Measurements from ENCODE around the gene ALDH1L1. TPM values are rescaled to one million over a fixed set of nuclear protein-coding genes. Genes with fewer than 3 reads are reported as not detected.

ALDH1L1 gene
- total RNA-seq, 1 experiment from 2014 or later, result 1.2 TPM

GRCh38 chr3:126212620-126213378 is 32.4 kb upstream of the ALDH1L1 start (continued):
- TF ChIP-seq E2F4 (CRISPR knock-in tag; IDR thresholded peaks at IDR 0.05; ENCODE audit: borderline replicate concordance, low read depth), result no peak

DNA sequence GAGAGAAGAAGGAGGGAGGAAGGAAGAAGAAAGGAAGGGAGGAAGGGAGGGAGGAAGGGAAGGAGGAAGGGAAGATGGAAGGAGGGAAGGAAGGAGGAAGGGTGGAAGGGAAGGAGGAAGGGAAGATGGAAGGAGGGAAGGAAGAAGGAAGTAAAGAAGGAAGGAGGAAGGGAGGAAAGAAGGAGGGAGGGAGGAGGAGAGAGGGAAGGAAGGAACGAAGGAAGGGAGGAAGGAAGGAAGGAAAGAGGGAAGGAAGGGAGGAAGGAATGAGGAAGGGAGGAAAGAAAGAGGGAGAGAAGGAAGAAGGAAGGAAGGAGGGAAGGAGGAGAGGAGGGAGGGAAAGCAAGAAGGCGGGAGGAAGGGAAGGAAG is 31.8 kb upstream of the ALDH1L1 start:
- peaks cover 61% of the 10 kb centered on the region for H3K27me3 Mint-ChIP-seq (ENCODE audit: low read depth)
- POLR2A ChIA-PET, result interaction anchor here (1.2 kb wide), 1 partner anchor 32 kb away, joined by 3 read pairs; the partner anchor contains the start of gene ALDH1L1

GRCh38 chr3:126211569-126211968 is 31.2 kb upstream of the ALDH1L1 start:
- peaks cover 58% of the 10 kb centered on the region for H3K27me3 Mint-ChIP-seq (ENCODE audit: low read depth)

More for the DNA sequence above, 31.8 kb upstream of the ALDH1L1 start:
- Mint-ChIP-seq H3K4me3 (peak overlapping the region; percentile 84), H3K9me3 (peaks cover 11% of the 10 kb centered on the region), H3K36me3 (no peaks in the 10 kb centered on the region), H3K4me1 (peaks cover 21% of the 10 kb centered on the region), H3K27ac (no peak overlapping the region)
- CTCF ChIA-PET, result interaction anchor here (0.7 to 2.3 kb wide), 15 partner anchors 13 to 264 kb away, joined by 3 to 43 read pairs (median 4); partner anchors contain the start of genes ALDH1L1 and ZXDC
- ATAC-seq (no peak), DNase-seq (ENCODE audit: low spot score) (no peak)
- TF ChIP-seq, protein P1, sequence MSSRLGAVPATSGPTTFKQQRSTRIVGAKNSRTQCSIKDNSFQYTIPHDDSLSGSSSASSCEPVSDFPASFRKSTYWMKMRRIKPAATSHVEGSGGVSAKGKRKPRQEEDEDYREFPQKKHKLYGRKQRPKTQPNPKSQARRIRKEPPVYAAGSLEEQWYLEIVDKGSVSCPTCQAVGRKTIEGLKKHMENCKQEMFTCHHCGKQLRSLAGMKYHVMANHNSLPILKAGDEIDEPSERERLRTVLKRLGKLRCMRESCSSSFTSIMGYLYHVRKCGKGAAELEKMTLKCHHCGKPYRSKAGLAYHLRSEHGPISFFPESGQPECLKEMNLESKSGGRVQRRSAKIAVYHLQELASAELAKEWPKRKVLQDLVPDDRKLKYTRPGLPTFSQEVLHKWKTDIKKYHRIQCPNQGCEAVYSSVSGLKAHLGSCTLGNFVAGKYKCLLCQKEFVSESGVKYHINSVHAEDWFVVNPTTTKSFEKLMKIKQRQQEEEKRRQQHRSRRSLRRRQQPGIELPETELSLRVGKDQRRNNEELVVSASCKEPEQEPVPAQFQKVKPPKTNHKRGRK (CRISPR knock-in tag; IDR thresholded peaks at IDR 0.05; ENCODE audit: borderline replicate concordance), result peak; percentile 100; the same call in 1 of the 2 replicates
- no peak for TF ChIP-seq ZNF138 (CRISPR knock-in tag; conservative IDR thresholded peaks at IDR 0.05)

More at GRCh38 chr3:126211569-126211968, 31.2 kb upstream of the ALDH1L1 start:
- no peak for ATAC-seq
- Mint-ChIP-seq H3K4me3 (no peak overlapping the region), H3K27ac (no peak overlapping the region), H3K9me3 (peaks cover 11% of the 10 kb centered on the region), H3K4me1 (peaks cover 21% of the 10 kb centered on the region), H3K36me3 (no peaks in the 10 kb centered on the region)
- TF ChIP-seq, protein P2, sequence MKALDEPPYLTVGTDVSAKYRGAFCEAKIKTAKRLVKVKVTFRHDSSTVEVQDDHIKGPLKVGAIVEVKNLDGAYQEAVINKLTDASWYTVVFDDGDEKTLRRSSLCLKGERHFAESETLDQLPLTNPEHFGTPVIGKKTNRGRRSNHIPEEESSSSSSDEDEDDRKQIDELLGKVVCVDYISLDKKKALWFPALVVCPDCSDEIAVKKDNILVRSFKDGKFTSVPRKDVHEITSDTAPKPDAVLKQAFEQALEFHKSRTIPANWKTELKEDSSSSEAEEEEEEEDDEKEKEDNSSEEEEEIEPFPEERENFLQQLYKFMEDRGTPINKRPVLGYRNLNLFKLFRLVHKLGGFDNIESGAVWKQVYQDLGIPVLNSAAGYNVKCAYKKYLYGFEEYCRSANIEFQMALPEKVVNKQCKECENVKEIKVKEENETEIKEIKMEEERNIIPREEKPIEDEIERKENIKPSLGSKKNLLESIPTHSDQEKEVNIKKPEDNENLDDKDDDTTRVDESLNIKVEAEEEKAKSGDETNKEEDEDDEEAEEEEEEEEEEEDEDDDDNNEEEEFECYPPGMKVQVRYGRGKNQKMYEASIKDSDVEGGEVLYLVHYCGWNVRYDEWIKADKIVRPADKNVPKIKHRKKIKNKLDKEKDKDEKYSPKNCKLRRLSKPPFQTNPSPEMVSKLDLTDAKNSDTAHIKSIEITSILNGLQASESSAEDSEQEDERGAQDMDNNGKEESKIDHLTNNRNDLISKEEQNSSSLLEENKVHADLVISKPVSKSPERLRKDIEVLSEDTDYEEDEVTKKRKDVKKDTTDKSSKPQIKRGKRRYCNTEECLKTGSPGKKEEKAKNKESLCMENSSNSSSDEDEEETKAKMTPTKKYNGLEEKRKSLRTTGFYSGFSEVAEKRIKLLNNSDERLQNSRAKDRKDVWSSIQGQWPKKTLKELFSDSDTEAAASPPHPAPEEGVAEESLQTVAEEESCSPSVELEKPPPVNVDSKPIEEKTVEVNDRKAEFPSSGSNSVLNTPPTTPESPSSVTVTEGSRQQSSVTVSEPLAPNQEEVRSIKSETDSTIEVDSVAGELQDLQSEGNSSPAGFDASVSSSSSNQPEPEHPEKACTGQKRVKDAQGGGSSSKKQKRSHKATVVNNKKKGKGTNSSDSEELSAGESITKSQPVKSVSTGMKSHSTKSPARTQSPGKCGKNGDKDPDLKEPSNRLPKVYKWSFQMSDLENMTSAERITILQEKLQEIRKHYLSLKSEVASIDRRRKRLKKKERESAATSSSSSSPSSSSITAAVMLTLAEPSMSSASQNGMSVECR (CRISPR knock-in tag; IDR thresholded peaks at IDR 0.05; ENCODE audit: borderline replicate concordance), result no peak
- TF ChIP-seq OVOL2 (CRISPR knock-in tag; IDR thresholded peaks at IDR 0.05; ENCODE audit: borderline replicate concordance) (no peak), STAT6 (CRISPR knock-in tag; conservative IDR thresholded peaks at IDR 0.05; ENCODE audit: low read depth) (no peak), JUN (CRISPR knock-in tag; IDR thresholded peaks at IDR 0.05) (no peak)
- POLR2A ChIA-PET, result no interaction called here
- CTCF ChIA-PET, result interaction anchor here (1.0 to 2.3 kb wide), 2 partner anchors 13 to 78 kb away, joined by 3 to 43 read pairs; no protein-coding TSS in a partner anchor
- DNase-seq (ENCODE audit: low spot score), result no peak
